Measurements from ENCODE around the gene CPNE5. TPM values are rescaled to one million over a fixed set of nuclear protein-coding genes. Genes with fewer than 3 reads are reported as not detected.

CPNE5 gene
- total and polyA plus RNA-seq, 2 donors (not counting 1 experiment from before 2014, with no cell fraction given): 0.02 TPM; not detected in 1

DNA sequence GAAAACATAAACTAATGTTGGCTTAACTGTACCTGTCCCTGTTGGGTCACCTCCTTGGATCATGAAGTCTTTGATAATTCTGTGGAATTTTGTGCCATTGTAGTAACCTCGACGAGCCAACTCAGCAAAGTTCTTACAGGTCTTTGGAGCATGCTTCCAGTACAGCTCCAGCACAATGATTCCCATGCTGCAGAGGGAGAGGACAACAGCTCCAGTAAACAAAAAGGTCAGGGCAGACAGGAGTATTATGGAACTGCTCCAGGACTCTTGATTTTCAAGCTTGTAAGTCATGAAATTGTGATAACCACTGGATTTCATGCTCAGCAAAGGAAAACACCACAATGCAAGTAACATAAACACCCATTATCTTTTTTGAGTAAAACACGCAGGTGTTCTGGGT lies 32.4 kb upstream of the CPNE5 start:
- no peaks in the 10 kb centered on the region for H3K36me3 ChIP-seq (ENCODE audit: control insufficient read depth, insufficient read depth, low read length)
- peaks cover 3% of the 10 kb centered on the region for H3K4me1 ChIP-seq (ENCODE audit: control insufficient read depth, extremely low read depth, insufficient read depth, low read length)
- no peak overlapping the region for H3K4me2 ChIP-seq (ENCODE audit: extremely low read depth, insufficient read depth, low read length)
- H4K20me1 ChIP-seq (ENCODE audit: control insufficient read depth, extremely low read depth, insufficient read depth, low read length): no peaks in the 10 kb centered on the region
- DNase-seq (ENCODE audit: low read depth in 2 of 2): no peak
- TF ChIP-seq EZH2 (IDR thresholded peaks at IDR 0.05; ENCODE audit: low read length, missing control alignments): no peak
- TF ChIP-seq, protein P1, sequence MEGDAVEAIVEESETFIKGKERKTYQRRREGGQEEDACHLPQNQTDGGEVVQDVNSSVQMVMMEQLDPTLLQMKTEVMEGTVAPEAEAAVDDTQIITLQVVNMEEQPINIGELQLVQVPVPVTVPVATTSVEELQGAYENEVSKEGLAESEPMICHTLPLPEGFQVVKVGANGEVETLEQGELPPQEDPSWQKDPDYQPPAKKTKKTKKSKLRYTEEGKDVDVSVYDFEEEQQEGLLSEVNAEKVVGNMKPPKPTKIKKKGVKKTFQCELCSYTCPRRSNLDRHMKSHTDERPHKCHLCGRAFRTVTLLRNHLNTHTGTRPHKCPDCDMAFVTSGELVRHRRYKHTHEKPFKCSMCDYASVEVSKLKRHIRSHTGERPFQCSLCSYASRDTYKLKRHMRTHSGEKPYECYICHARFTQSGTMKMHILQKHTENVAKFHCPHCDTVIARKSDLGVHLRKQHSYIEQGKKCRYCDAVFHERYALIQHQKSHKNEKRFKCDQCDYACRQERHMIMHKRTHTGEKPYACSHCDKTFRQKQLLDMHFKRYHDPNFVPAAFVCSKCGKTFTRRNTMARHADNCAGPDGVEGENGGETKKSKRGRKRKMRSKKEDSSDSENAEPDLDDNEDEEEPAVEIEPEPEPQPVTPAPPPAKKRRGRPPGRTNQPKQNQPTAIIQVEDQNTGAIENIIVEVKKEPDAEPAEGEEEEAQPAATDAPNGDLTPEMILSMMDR (conservative IDR thresholded peaks at IDR 0.05 in 1 of 2, IDR thresholded peaks at IDR 0.05 in 1 of 2; ENCODE audit: low read depth in 1 of 2, low read length in 2 of 2): no peak
- no peaks in the 10 kb centered on the region for H3K9me3 ChIP-seq (ENCODE audit: control insufficient read depth, insufficient read depth, low read depth, low read length)
- no peaks in the 10 kb centered on the region for H3K27me3 ChIP-seq (ENCODE audit: control insufficient read depth, insufficient read depth, low read length)
- H3K27ac ChIP-seq (ENCODE audit: insufficient read depth, low read length): no peak overlapping the region
- peaks cover 14% of the 10 kb centered on the region for H3K79me2 ChIP-seq (ENCODE audit: control insufficient read depth, insufficient read depth, low read length)
- H3K4me3 ChIP-seq (replicated peaks in 1 of 4; ENCODE audit: control extremely low read depth in 1 of 4, insufficient read depth in 1 of 4, low read depth in 3 of 4, low read length in 4 of 4): no peak overlapping the region
- H3K9ac ChIP-seq (ENCODE audit: insufficient read depth, low read length): no peak overlapping the region
- H2AFZ ChIP-seq (ENCODE audit: low read length): no peak overlapping the region

DNA sequence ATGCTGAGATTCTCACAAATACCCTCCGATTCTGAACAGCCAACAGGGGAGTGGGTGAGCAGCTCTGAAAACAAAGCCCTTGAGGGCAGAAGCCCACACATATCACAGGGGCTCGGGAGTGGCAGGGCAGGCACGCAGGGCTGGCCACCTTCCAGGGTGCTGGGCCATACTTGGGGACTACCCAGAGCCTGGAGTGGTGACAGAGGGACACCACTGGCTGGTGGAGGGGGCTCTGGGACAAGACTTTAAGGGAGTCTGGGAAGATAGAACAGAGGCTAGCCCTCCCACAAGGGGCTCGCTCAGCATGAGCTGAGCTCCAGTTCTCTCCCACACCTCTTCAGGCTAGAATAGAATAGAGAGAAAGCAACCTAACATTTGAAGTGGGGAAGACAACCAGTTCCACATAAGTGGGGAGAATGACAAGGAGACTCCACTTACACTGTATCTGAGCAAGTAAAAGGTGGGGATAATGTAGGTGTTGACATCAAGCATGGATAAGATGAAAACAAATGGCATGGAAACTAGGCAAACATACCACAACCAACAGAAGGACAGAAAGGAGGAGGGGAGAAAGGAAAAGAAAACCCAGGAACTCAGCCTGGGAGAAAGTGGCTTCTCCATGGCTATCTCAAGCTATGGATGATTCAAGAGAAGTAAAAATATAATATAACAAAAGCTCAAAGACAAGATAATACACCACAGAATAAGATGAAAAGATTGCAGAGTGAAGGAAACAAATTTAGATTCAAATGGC lies 28.4 kb upstream of the CPNE5 start:
- no peak for DNase-seq (ENCODE audit: low read depth in 2 of 2)
- Histone ChIP-seq H3K4me2 (ENCODE audit: extremely low read depth, insufficient read depth, low read length) (no peak overlapping the region), H3K9ac (ENCODE audit: insufficient read depth, low read length) (no peak overlapping the region), H3K36me3 (ENCODE audit: control insufficient read depth, insufficient read depth, low read length) (peaks cover 2% of the 10 kb centered on the region), H3K27me3 (ENCODE audit: control insufficient read depth, insufficient read depth, low read length) (no peaks in the 10 kb centered on the region), H3K9me3 (ENCODE audit: control insufficient read depth, insufficient read depth, low read depth, low read length) (no peaks in the 10 kb centered on the region), H3K4me1 (ENCODE audit: control insufficient read depth, extremely low read depth, insufficient read depth, low read length) (no peaks in the 10 kb centered on the region), H3K4me3 (replicated peaks in 1 of 4; ENCODE audit: control extremely low read depth in 1 of 4, insufficient read depth in 1 of 4, low read depth in 3 of 4, low read length in 4 of 4) (no peak overlapping the region), H3K79me2 (ENCODE audit: control insufficient read depth, insufficient read depth, low read length) (peaks cover 2% of the 10 kb centered on the region), H2AFZ (ENCODE audit: low read length) (no peak overlapping the region), H4K20me1 (ENCODE audit: control insufficient read depth, extremely low read depth, insufficient read depth, low read length) (no peaks in the 10 kb centered on the region), H3K27ac (ENCODE audit: insufficient read depth, low read length) (no peak overlapping the region)
- no peak for TF ChIP-seq EZH2 (IDR thresholded peaks at IDR 0.05; ENCODE audit: low read length, missing control alignments)
- TF ChIP-seq, protein P1 (conservative IDR thresholded peaks at IDR 0.05 in 1 of 2, IDR thresholded peaks at IDR 0.05 in 1 of 2; ENCODE audit: low read depth in 1 of 2, low read length in 2 of 2): no peak

DNA sequence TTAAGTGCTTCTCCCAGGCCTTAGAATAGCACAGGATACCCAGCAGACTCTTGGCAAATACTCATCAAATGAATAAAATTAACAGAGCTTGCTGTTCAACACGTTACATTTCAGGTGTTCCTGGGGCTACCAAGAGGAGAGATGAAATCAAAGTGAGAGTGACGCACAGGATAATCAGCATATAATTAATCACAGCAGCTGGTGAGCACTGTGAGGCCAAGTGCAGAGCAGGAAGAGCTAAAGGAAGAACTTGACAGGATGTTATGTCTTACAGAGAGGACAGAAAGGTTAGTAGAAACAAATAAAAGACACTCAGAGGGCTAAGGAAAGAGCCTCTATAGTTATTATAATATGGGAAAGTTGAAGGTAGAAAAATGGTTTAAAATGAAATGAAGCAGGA lies 26.6 kb upstream of the CPNE5 start:
- TF ChIP-seq, protein P1 (conservative IDR thresholded peaks at IDR 0.05 in 1 of 2, IDR thresholded peaks at IDR 0.05 in 1 of 2; ENCODE audit: low read depth in 1 of 2, low read length in 2 of 2): no peak
- TF ChIP-seq EZH2 (IDR thresholded peaks at IDR 0.05; ENCODE audit: low read length, missing control alignments): no peak
- no peak overlapping the region for H3K27ac ChIP-seq (ENCODE audit: insufficient read depth, low read length)
- H3K9ac ChIP-seq (ENCODE audit: insufficient read depth, low read length): no peak overlapping the region
- no peaks in the 10 kb centered on the region for H3K4me1 ChIP-seq (ENCODE audit: control insufficient read depth, extremely low read depth, insufficient read depth, low read length)
- H3K4me2 ChIP-seq (ENCODE audit: extremely low read depth, insufficient read depth, low read length): no peak overlapping the region
- peaks cover 2% of the 10 kb centered on the region for H3K79me2 ChIP-seq (ENCODE audit: control insufficient read depth, insufficient read depth, low read length)
- no peaks in the 10 kb centered on the region for H3K9me3 ChIP-seq (ENCODE audit: control insufficient read depth, insufficient read depth, low read depth, low read length)
- H4K20me1 ChIP-seq (ENCODE audit: control insufficient read depth, extremely low read depth, insufficient read depth, low read length): no peaks in the 10 kb centered on the region
- peaks cover 2% of the 10 kb centered on the region for H3K36me3 ChIP-seq (ENCODE audit: control insufficient read depth, insufficient read depth, low read length)
- no peaks in the 10 kb centered on the region for H3K27me3 ChIP-seq (ENCODE audit: control insufficient read depth, insufficient read depth, low read length)
- no peak overlapping the region for H2AFZ ChIP-seq (ENCODE audit: low read length)
- no peak for DNase-seq (ENCODE audit: low read depth in 2 of 2)
- no peak overlapping the region for H3K4me3 ChIP-seq (replicated peaks in 1 of 4; ENCODE audit: control extremely low read depth in 1 of 4, insufficient read depth in 1 of 4, low read depth in 3 of 4, low read length in 4 of 4)
